ENCODE measurements around the gene CFAP410. TPM values are rescaled to one million over a fixed set of nuclear protein-coding genes. Genes with fewer than 3 reads are reported as not detected.

The CFAP410 gene
- total and polyA plus RNA-seq, 2 of the 8 experiments (the other 6 are each of a cell fraction or from before 2014, with no cell fraction given) = 10.6 to 12.0 TPM

- no peak overlapping the region for H3K23ac ChIP-seq (ENCODE audit: insufficient read length)
- no peak overlapping the region for H2BK12ac ChIP-seq (ENCODE audit: low read depth, low read length)
- H3K9ac ChIP-seq (replicated peaks in 1 of 4; ENCODE audit: extremely low read depth in 1 of 4, low read depth in 3 of 4, low read length in 3 of 4) = no peak overlapping the region
- no peak overlapping the region for H3K27ac ChIP-seq (ENCODE audit: low read depth, low read length)
- H2BK120ac ChIP-seq (replicated peaks; ENCODE audit: low read depth, low read length) = no peak overlapping the region
- no peak overlapping the region for H3K56ac ChIP-seq (replicated peaks; ENCODE audit: insufficient read length, low read depth, low read length)
- no peaks in the 10 kb centered on the region for H3K23me2 ChIP-seq (ENCODE audit: low read depth, low read length)
- H4K8ac ChIP-seq (ENCODE audit: extremely low read depth, insufficient read depth, low read length) = no peak overlapping the region
- H3K4me1 ChIP-seq (replicated peaks in 1 of 4; ENCODE audit: control insufficient read depth in 3 of 4, insufficient read depth in 4 of 4, low read length in 3 of 4) = 0 out of 7 replicates have a peak, but pooled peaks cover 0 to 1% (median 0%) of the 10 kb centered on the region in 4 experiments
- WGBS, 2 experiments (ENCODE audit: extremely low coverage in 1 of 2, insufficient coverage in 1 of 2, insufficient read length in 1 of 2, insufficient replicate concordance in 2 of 2, low coverage in 1 of 2, low lambda C conversion rate in 2 of 2, missing lambda C conversion rate in 1 of 2) = 96% methylated on average over 10 of the region's 22 CpGs; no CpG with 5 or more reads in 1 of the 2 experiments
- no peak overlapping the region for H2BK5ac ChIP-seq (ENCODE audit: low read depth, low read length)
- peaks cover 0 to 4% (median 0%) of the 10 kb centered on the region in 4 experiments; a peak in 1 of 8 replicates for H3K36me3 ChIP-seq (ENCODE audit: control insufficient read depth in 2 of 4, insufficient read depth in 4 of 4, low read length in 3 of 4)
- H2BK15ac ChIP-seq (ENCODE audit: low read length) = no peak overlapping the region
- DNase-seq (ENCODE audit: low read depth in 1 of 2, low spot score in 2 of 2) (no peak), FAIRE-seq (no peak)
- H2AFZ ChIP-seq (ENCODE audit: low read length) = no peak overlapping the region
- H3K4me2 ChIP-seq (ENCODE audit: insufficient read depth in 1 of 2, low read depth in 2 of 2, low read length in 2 of 2) = no peak overlapping the region
- H3K27me3 ChIP-seq (replicated peaks in 1 of 4; ENCODE audit: control insufficient read depth in 3 of 4, extremely low read depth in 1 of 4, insufficient read depth in 3 of 4, low read length in 3 of 4) = no peaks in the 10 kb centered on the region
- peaks cover 0 to 6% of the 10 kb centered on the region in 2 experiments for H4K20me1 ChIP-seq (replicated peaks in 1 of 2; ENCODE audit: control insufficient read depth in 1 of 2, insufficient read depth in 2 of 2, low read length in 2 of 2)
- H2AK5ac ChIP-seq (ENCODE audit: low read depth, low read length) = 0 out of 2 replicates have a peak overlapping the region, but pooled peaks have one; percentile 6
- no peak overlapping the region for H3K18ac ChIP-seq (ENCODE audit: extremely low read depth, low read length)
- H3K4me3 ChIP-seq (ENCODE audit: extremely low read depth in 1 of 4, insufficient read depth in 2 of 4, low read depth in 3 of 4, low read length in 4 of 4) = no peak overlapping the region
- no peak overlapping the region for H3K14ac ChIP-seq (ENCODE audit: insufficient read length)
- no peak overlapping the region for H4K5ac ChIP-seq (ENCODE audit: insufficient read length, low read depth, low read length)
- no peak overlapping the region for H2BK20ac ChIP-seq (ENCODE audit: low read length)
- H3K4ac ChIP-seq (replicated peaks; ENCODE audit: insufficient read length, low read depth, low read length) = no peak overlapping the region
- ChIA-PET CTCF (ENCODE audit: partially characterized antibody) (interaction anchor here (0.5 to 1.4 kb wide), 7 partner anchors 11 to 105 kb away, joined by 3 to 4 read pairs (median 3); no protein-coding TSS in a partner anchor), POLR2A (ENCODE audit: partially characterized antibody) (interaction anchor here (0.8 to 3.7 kb wide), 5 partner anchors 9 to 18 kb away, joined by 3 to 11 read pairs (median 5); no protein-coding TSS in a partner anchor)
- no peaks in the 10 kb centered on the region for H3K79me1 ChIP-seq (ENCODE audit: low read depth, low read length)
- H3K79me2 ChIP-seq (ENCODE audit: control insufficient read depth in 1 of 2, insufficient read depth in 2 of 2, low read length in 2 of 2) = no peaks in the 10 kb centered on the region
- no peak overlapping the region for H4K91ac ChIP-seq (replicated peaks; ENCODE audit: insufficient read length, low read length)
- no peaks in the 10 kb centered on the region for H3K9me3 ChIP-seq (ENCODE audit: insufficient read depth in 2 of 2, low read depth in 1 of 2, low read length in 1 of 2)
These were observed 6.2 kb downstream of the CFAP410 start for GRCh38 chr21:44332965-44333364.

Measured in H1 (cell line).